HG03060 (cell line): ENCODE data around the gene NR1D1.

ENCODE experiments used
- ATAC-seq: cut with Tn5 transposase; IDR thresholded peaks from one replicate; pipeline ENCODE4 v1.9.1; 2021; ENCODE audit warnings: low read depth, moderate number of reproducible peaks; ENCODE audit not compliant: unreplicated experiment

Gene NR1D1

GRCh38 chr17:40097931-40098845 lies 2.2 kb downstream of the NR1D1 start:
- no peak for ATAC-seq

- no peak for ATAC-seq
Measured at GRCh38 chr17:40097087-40097486, 3.3 kb downstream of the NR1D1 start.

GRCh38 chr17:40095944-40096791 lies 4.2 kb downstream of the NR1D1 start:
- ATAC-seq, result peak; percentile 56

- no peak for ATAC-seq
Measured at GRCh38 chr17:40095351-40095943, 4.9 kb downstream of the NR1D1 start.

GRCh38 chr17:40094874-40095273 lies 5.5 kb downstream of the NR1D1 start:
- ATAC-seq, result no peak

GRCh38 chr17:40093580-40094201 lies 6.7 kb downstream of the NR1D1 start:
- no peak for ATAC-seq

GRCh38 chr17:40093005-40093579 lies 7.3 kb downstream of the NR1D1 start:
- no peak for ATAC-seq

- no peak for ATAC-seq
Measured at GRCh38 chr17:40092581-40092980, 7.8 kb downstream of the NR1D1 start.

- ATAC-seq, result no peak
Measured at GRCh38 chr17:40091691-40092397, 8.5 kb downstream of the NR1D1 start.

- ATAC-seq, result no peak
Measured at GRCh38 chr17:40090237-40091119, 9.9 kb downstream of the NR1D1 start.

GRCh38 chr17:40089077-40089895 lies 11.1 kb downstream of the NR1D1 start:
- no peak for ATAC-seq

- ATAC-seq, result no peak
Measured at GRCh38 chr17:40087903-40088718, 12.3 kb downstream of the NR1D1 start.

- no peak for ATAC-seq
Measured at GRCh38 chr17:40087049-40087794, 13.2 kb downstream of the NR1D1 start.

- no peak for ATAC-seq
Measured at GRCh38 chr17:40086150-40087044, 14.0 kb downstream of the NR1D1 start.

- ATAC-seq, result no peak
Measured at GRCh38 chr17:40084477-40084876, 15.9 kb downstream of the NR1D1 start.
